Glomerular visceral epithelial cell (primary cell): ENCODE data around the gene SRGAP1.
A peak's percentile ranks its signal among the peaks of the same experiment; 100 is the strongest.
"Not testable (repeated sequence)": the region's sequence is repeated elsewhere in the genome, so short reads cannot be mapped to it uniquely, and the experiment has no call there.

ENCODE experiments used
- DNase-seq: peaks from one replicate; pipeline ENCODE4 v3.0.0-alpha.2; 2016; ENCODE audit errors: extremely low spot score

The SRGAP1 gene

GRCh38 chr12:64051057-64051456 is 206.6 kb downstream of the SRGAP1 start:
- DNase-seq = no peak

GRCh38 chr12:64053117-64053516 is 208.6 kb downstream of the SRGAP1 start:
- DNase-seq = no peak

GRCh38 chr12:64054079-64054520 is 209.6 kb downstream of the SRGAP1 start:
- no peak for DNase-seq

GRCh38 chr12:64056741-64057140 is 212.2 kb downstream of the SRGAP1 start:
- DNase-seq = no peak

GRCh38 chr12:64057706-64058105 is 213.2 kb downstream of the SRGAP1 start:
- DNase-seq = no peak

- DNase-seq = no peak
These were observed 214.2 kb downstream of the SRGAP1 start for GRCh38 chr12:64058541-64059265.

GRCh38 chr12:64059685-64060084 is 215.2 kb downstream of the SRGAP1 start:
- DNase-seq = no peak

- no peak for DNase-seq
These were observed 217.4 kb downstream of the SRGAP1 start for GRCh38 chr12:64061868-64062375.

- DNase-seq = no peak
These were observed 218.6 kb downstream of the SRGAP1 start for GRCh38 chr12:64063121-64063520.

GRCh38 chr12:64064240-64064639 is 219.7 kb downstream of the SRGAP1 start:
- DNase-seq = no peak

- no peak for DNase-seq
These were observed 220.2 kb downstream of the SRGAP1 start for GRCh38 chr12:64064706-64065105.

GRCh38 chr12:64065881-64066451 is 221.5 kb downstream of the SRGAP1 start:
- peak; percentile 16 for DNase-seq

GRCh38 chr12:64066776-64067175 is 222.3 kb downstream of the SRGAP1 start:
- DNase-seq = no peak

- DNase-seq = no peak
These were observed 226.0 kb downstream of the SRGAP1 start for GRCh38 chr12:64070454-64070853.

- no peak for DNase-seq
These were observed 228.5 kb downstream of the SRGAP1 start for GRCh38 chr12:64072916-64073575.

GRCh38 chr12:64076565-64076964 is 232.1 kb downstream of the SRGAP1 start:
- DNase-seq = not testable (repeated sequence)

GRCh38 chr12:64077922-64078321 is 233.4 kb downstream of the SRGAP1 start:
- no peak for DNase-seq

- DNase-seq = no peak
These were observed 236.0 kb downstream of the SRGAP1 start for GRCh38 chr12:64080319-64081007.

GRCh38 chr12:64081008-64081404 is 236.5 kb downstream of the SRGAP1 start:
- no peak for DNase-seq

- DNase-seq = no peak
These were observed 237.6 kb downstream of the SRGAP1 start for GRCh38 chr12:64082116-64082515.

- DNase-seq = no peak
These were observed 238.4 kb downstream of the SRGAP1 start for GRCh38 chr12:64082866-64083268.
